Fibroblast of lung (primary cell): ENCODE data around the gene HOXC6. TPM values are rescaled to one million over a fixed set of nuclear protein-coding genes. Genes with fewer than 3 reads are reported as not detected.

Experiments
- DNase-seq, 2 donors: peaks; one replicate each; pipeline versions ENCODE4 v3.0.0 to v3.0.0-alpha.2; 2010; ENCODE audit warnings: low read depth in 2 of 2
- H2AFZ ChIP-seq: 2 replicates; pipeline ENCODE4 v1.5.1; 2012; ENCODE audit warnings: low read length, control low read depth, inconsistent platforms
- H3K27ac ChIP-seq: 2 replicates; pipeline ENCODE4 v1.5.1; 2011; ENCODE audit warnings: low read length, control low read depth; ENCODE audit not compliant: insufficient read depth
- H3K27me3 ChIP-seq: 2 replicates; pipeline ENCODE4 v1.5.1; 2011; ENCODE audit warnings: mild to moderate bottlenecking, low read length; ENCODE audit not compliant: control insufficient read depth, insufficient read depth
- H3K36me3 ChIP-seq: 2 replicates; pipeline ENCODE4 v1.5.1; 2011; ENCODE audit warnings: low read length; ENCODE audit not compliant: control insufficient read depth, insufficient read depth
- H3K4me1 ChIP-seq: 2 replicates; pipeline ENCODE4 v1.5.1; 2011; ENCODE audit warnings: low read length; ENCODE audit not compliant: control insufficient read depth, insufficient read depth; ENCODE audit errors: extremely low read depth
- H3K4me2 ChIP-seq: 2 replicates; pipeline ENCODE4 v1.5.1; 2011; ENCODE audit warnings: low read length, control low read depth; ENCODE audit not compliant: insufficient read depth; ENCODE audit errors: extremely low read depth
- H3K4me3 ChIP-seq, 4 experiments: fragments of 200-600 bp in 1 of 4; sonication (generic) in 1 of 4; replicated peaks in 1 of 4; 2 replicates each; pipeline ENCODE4 v1.5.1; 2011 to 2016; ENCODE audit warnings: low read length in 4 of 4, low read depth in 3 of 4, mild to moderate bottlenecking in 3 of 4, control low read depth in 2 of 4, inconsistent platforms in 1 of 4, mixed read lengths in 1 of 4; ENCODE audit not compliant: insufficient read depth in 1 of 4; ENCODE audit errors: control extremely low read depth in 1 of 4
- H3K79me2 ChIP-seq: 2 replicates; pipeline ENCODE4 v1.5.1; 2012; ENCODE audit warnings: mild to moderate bottlenecking, low read length, inconsistent platforms; ENCODE audit not compliant: control insufficient read depth, insufficient read depth
- H3K9ac ChIP-seq: 2 replicates; pipeline ENCODE4 v1.5.1; 2011; ENCODE audit warnings: mild to moderate bottlenecking, low read length, control low read depth; ENCODE audit not compliant: insufficient read depth
- H3K9me3 ChIP-seq: 2 replicates; pipeline ENCODE4 v1.5.1; 2012; ENCODE audit warnings: low read depth, low read length; ENCODE audit not compliant: control insufficient read depth, insufficient read depth
- H4K20me1 ChIP-seq: 2 replicates; pipeline ENCODE4 v1.5.1; 2011; ENCODE audit warnings: low read length; ENCODE audit not compliant: control insufficient read depth, insufficient read depth; ENCODE audit errors: extremely low read depth
- CTCF ChIP-seq, 2 donors: IDR thresholded peaks in 1 of 2; conservative IDR thresholded peaks in 1 of 2; 1 replicate in 1 of 2; 2 replicates in 1 of 2; pipeline ENCODE4 v1.5.1; 2011 to 2012; ENCODE audit warnings: low read length in 2 of 2, control low read depth in 1 of 2, inconsistent platforms in 1 of 2, low read depth in 1 of 2, mild to moderate bottlenecking in 1 of 2
- EZH2 ChIP-seq: IDR thresholded peaks from 2 replicates; pipeline ENCODE4 v1.5.1; 2012; ENCODE audit warnings: low read length, control low read depth, mild to moderate bottlenecking; ENCODE audit errors: missing control alignments
- polyA plus RNA-seq, 2 donors: library from polyadenylated mRNA; depleted of rRNA in 1 of 2; stranded (reverse) in 1 of 2; unstranded in 1 of 2; fragments of >200 nt; gene quantifications; 2 replicates each; pipeline ENCODE4 v1.2.1, GENCODE V29; 2011 to 2012; ENCODE audit warnings: missing spikeins in 1 of 2
- total RNA-seq: library from RNA; depleted of rRNA; stranded (reverse); fragments of >200 nt; gene quantifications from 2 replicates; pipeline ENCODE4 v1.2.1, GENCODE V29; 2014

HOXC6 gene
- total and polyA plus RNA-seq, 2 donors (not counting 1 experiment from before 2014, with no cell fraction given) = 0.17 to 0.52 TPM

- Histone ChIP-seq H3K4me1 (no peaks in the 10 kb centered on the region), H4K20me1 (no peaks in the 10 kb centered on the region), H3K79me2 (no peaks in the 10 kb centered on the region), H3K9ac (no peak overlapping the region), H3K9me3 (no peaks in the 10 kb centered on the region), H3K36me3 (no peaks in the 10 kb centered on the region), H3K4me2 (peak overlapping the region; percentile 94), H3K4me3 (peak overlapping the region in 2 of 4 experiments; percentile 17 to 57), H3K27ac (peak overlapping the region; percentile 38), H3K27me3 (peaks cover 41% of the 10 kb centered on the region), H2AFZ (peak overlapping the region; percentile 35)
- DNase-seq = no peak
- no peak for TF ChIP-seq CTCF (conservative IDR thresholded peaks at IDR 0.05 in 1 of 2, IDR thresholded peaks at IDR 0.05 in 1 of 2; ENCODE audit: low read depth in 1 of 2, low read length in 2 of 2)
- no peak for TF ChIP-seq EZH2
These were observed 9.7 kb upstream of the HOXC6 start for GRCh38 chr12:54018468-54018984.

DNA sequence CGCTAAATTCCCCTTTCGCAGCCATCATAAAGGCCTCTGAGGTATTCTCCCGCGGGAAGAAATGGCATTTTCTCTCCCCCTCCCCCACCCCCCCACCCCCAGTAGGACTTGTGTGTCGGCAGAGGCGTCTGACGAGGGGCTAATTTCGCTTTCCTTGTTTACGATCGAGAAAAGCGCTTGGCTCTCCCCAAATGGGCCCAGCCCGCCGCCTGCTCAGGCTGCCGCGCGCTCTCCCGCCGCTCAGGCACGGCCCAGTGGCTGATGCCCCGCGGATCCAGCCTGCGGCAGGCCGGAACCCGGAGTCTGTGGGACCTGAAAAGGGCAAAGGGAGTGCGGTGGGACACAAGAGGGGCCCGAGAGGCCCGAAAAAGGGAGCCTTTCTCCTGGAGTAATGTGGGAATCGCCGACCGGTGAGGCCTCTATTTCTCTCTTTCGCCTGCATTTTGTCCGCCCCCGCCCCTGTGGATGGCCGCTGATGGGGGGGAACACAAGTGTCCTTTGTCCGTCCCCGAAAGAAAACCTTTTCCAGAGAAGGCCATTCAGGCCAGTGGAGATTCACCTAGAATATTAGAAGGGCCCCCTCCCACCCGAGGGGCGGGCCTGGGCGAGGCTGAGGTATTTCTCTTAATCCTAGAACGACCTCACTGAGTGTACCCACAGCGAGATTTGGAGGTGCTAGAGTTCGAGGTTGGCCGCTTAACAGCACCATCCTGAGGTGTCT is 9.0 kb upstream of the HOXC6 start:
- Histone ChIP-seq H4K20me1 (no peaks in the 10 kb centered on the region), H3K79me2 (no peaks in the 10 kb centered on the region), H3K27me3 (peaks cover 42% of the 10 kb centered on the region), H3K4me2 (no peak overlapping the region), H3K9ac (no peak overlapping the region), H3K9me3 (no peaks in the 10 kb centered on the region), H2AFZ (no peak overlapping the region), H3K4me3 (no peak overlapping the region), H3K27ac (no peak overlapping the region), H3K4me1 (no peaks in the 10 kb centered on the region), H3K36me3 (no peaks in the 10 kb centered on the region)
- TF ChIP-seq CTCF (conservative IDR thresholded peaks at IDR 0.05 in 1 of 2, IDR thresholded peaks at IDR 0.05 in 1 of 2; ENCODE audit: low read depth in 1 of 2, low read length in 2 of 2) (no peak), EZH2 (no peak)
- no peak for DNase-seq

DNA sequence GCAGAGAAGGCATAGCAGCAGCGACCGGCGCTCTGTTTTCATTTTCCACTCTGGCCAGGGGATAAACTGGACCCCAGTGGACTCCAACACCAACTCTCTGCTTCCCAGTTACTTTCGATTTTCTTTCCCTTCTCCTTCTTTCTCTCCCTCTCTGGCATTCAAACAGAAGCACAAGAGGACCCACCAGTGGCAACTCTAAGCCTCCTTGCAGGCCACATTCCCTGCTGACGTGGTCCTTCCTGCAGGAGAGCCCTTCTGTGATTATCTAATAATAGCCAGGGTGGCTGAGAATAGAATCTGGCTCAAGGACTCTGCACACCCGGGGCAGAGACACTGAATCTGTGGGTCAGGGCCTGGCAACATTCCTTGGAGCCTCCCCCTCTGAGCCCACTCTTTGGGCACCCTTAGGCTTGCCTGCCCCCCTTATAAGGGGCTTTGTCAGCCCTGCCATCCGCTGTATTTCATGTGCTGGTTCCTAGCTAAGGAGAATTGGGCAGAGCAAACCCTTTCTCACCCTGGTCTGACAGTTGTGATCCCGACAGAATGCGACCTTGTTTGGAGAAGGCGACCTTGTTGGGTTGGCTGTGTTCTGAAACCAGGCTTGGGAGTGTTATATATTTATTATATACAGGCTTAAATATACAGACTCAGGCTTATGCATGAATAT is 8.2 kb upstream of the HOXC6 start:
- no peak overlapping the region for H3K4me3 ChIP-seq
- no peaks in the 10 kb centered on the region for H4K20me1 ChIP-seq
- no peak overlapping the region for H3K27ac ChIP-seq
- TF ChIP-seq CTCF (conservative IDR thresholded peaks at IDR 0.05 in 1 of 2, IDR thresholded peaks at IDR 0.05 in 1 of 2; ENCODE audit: low read depth in 1 of 2, low read length in 2 of 2) = no peak
- TF ChIP-seq EZH2 = no peak
- H3K27me3 ChIP-seq = peaks cover 36% of the 10 kb centered on the region
- H3K79me2 ChIP-seq = no peaks in the 10 kb centered on the region
- no peaks in the 10 kb centered on the region for H3K9me3 ChIP-seq
- H3K36me3 ChIP-seq = no peaks in the 10 kb centered on the region
- no peak overlapping the region for H3K9ac ChIP-seq
- no peak overlapping the region for H2AFZ ChIP-seq
- no peaks in the 10 kb centered on the region for H3K4me1 ChIP-seq
- DNase-seq = no peak
- no peak overlapping the region for H3K4me2 ChIP-seq
